Activated CD8-positive, alpha-beta memory T cell treated with anti-CD3 and anti-CD28 coated beads, Interleukin-2, amount 10 ng/mL, durations not matched to agents 7 days and 5 days (primary cell): ENCODE data around the gene ZBTB17. TPM values are rescaled to one million over a fixed set of nuclear protein-coding genes. Genes with fewer than 3 reads are reported as not detected.

Experiments used
- total RNA-seq, 2 experiments: library from RNA; stranded (reverse); gene quantifications; one replicate each; pipeline ENCODE4 v1.2.3, GENCODE V29; 2021

Gene ZBTB17
- total RNA-seq, 2 experiments from 2014 or later: 55.8 to 68.8 TPM

Other genes with a start within 250 kb of the ZBTB17 start
- gene SLC25A34, start 239.8 kb downstream of the ZBTB17 start, total RNA-seq: under 1 TPM; 0.82 to 0.88 TPM
- not detected for gene TMEM82, start 233.6 kb downstream of the ZBTB17 start, total RNA-seq
- gene FBLIM1, start 217.3 kb downstream of the ZBTB17 start, total RNA-seq: not detected
- 1 to 10 TPM; 1.6 to 1.8 TPM for gene UQCRHL, start 168.5 kb downstream of the ZBTB17 start, total RNA-seq
- 10 to 100 TPM; 74.6 to 75.5 TPM for gene SPEN, start 128.4 kb downstream of the ZBTB17 start, total RNA-seq
- gene SRARP, start 28.1 kb upstream of the ZBTB17 start, total RNA-seq: not detected
- not detected for gene HSPB7, start 41.9 kb upstream of the ZBTB17 start, total RNA-seq
- not detected for gene CLCNKA, start 45.9 kb upstream of the ZBTB17 start, total RNA-seq
- gene CLCNKB, start 67.7 kb upstream of the ZBTB17 start, total RNA-seq: not detected
- gene FAM131C, start 97.5 kb upstream of the ZBTB17 start, total RNA-seq: 1 to 10 TPM in 1 of 2 experiments, under 1 TPM in 1; 0.91 to 1.8 TPM
- not detected for gene EPHA2, start 180.0 kb upstream of the ZBTB17 start, total RNA-seq
- 1 to 10 TPM; 5.3 to 6.0 TPM for gene ARHGEF19, start 236.6 kb upstream of the ZBTB17 start, total RNA-seq